Measurements from ENCODE around the gene ZCCHC24. TPM values are rescaled to one million over a fixed set of nuclear protein-coding genes. Genes with fewer than 3 reads are reported as not detected.
"Not testable (repeated sequence)": the region's sequence is repeated elsewhere in the genome, so short reads cannot be mapped to it uniquely, and the experiment has no call there.

Gene ZCCHC24
- total RNA-seq, 2 experiments from 2014 or later, result 0.98 to 2.2 TPM

DNA sequence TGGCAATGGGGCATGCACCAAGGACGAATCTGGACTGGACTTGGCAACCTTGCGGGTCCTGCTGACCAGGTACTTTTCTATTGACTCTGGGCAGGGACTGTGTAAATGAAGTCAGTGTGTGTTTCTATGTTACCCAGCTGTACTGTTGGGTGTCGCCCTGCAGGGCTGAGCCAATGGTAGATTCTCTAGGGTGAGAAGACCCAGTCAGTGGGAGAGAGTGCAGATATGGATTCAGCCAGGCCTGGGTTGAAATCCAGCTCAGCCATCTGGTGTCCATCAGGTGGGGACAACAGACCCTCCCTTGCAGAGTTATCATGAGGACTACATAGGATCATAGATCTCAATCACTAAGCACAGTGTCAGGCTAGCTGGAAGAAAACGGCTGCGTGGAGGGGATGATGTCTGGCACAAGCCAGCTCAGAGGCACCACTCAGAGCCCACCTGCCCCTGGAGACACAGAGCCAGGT, 103.1 kb downstream of the ZCCHC24 start:
- intact Hi-C loops (cut with micrococcal nuclease; ENCODE audit: unreplicated experiment), result no loop called here
- Histone ChIP-seq H3K36me3 (ENCODE audit: insufficient read depth, low read length) (no peaks in the 10 kb centered on the region), H3K4me2 (ENCODE audit: low read length) (no peak overlapping the region), H3K4me1 (ENCODE audit: insufficient read depth, low read length, poor library complexity, severe bottlenecking) (peaks cover 20% of the 10 kb centered on the region), H4K20me1 (ENCODE audit: insufficient read depth, low read length) (no peaks in the 10 kb centered on the region), H3K79me2 (ENCODE audit: insufficient read depth, low read depth, low read length) (no peaks in the 10 kb centered on the region; the same call in 1 of the 2 replicates), H3K27ac (ENCODE audit: low read depth, low read length, poor library complexity, severe bottlenecking) (no peak overlapping the region), H2AFZ (ENCODE audit: low read length) (no peak overlapping the region), H3K4me3 (ENCODE audit: low read depth, low read length, poor library complexity, severe bottlenecking) (no peak overlapping the region), H3K9me3 (ENCODE audit: low read length) (no peaks in the 10 kb centered on the region), H3K9me2 (ENCODE audit: insufficient read depth, low read length) (no peaks in the 10 kb centered on the region)
- POLR2A ChIA-PET, result no interaction called here
- CTCF ChIA-PET (ENCODE audit: unreplicated experiment), result interaction anchor here (0.6 kb wide), 1 partner anchor 228 kb away, joined by 3 read pairs; no protein-coding TSS in a partner anchor
- TF ChIP-seq, protein P1, sequence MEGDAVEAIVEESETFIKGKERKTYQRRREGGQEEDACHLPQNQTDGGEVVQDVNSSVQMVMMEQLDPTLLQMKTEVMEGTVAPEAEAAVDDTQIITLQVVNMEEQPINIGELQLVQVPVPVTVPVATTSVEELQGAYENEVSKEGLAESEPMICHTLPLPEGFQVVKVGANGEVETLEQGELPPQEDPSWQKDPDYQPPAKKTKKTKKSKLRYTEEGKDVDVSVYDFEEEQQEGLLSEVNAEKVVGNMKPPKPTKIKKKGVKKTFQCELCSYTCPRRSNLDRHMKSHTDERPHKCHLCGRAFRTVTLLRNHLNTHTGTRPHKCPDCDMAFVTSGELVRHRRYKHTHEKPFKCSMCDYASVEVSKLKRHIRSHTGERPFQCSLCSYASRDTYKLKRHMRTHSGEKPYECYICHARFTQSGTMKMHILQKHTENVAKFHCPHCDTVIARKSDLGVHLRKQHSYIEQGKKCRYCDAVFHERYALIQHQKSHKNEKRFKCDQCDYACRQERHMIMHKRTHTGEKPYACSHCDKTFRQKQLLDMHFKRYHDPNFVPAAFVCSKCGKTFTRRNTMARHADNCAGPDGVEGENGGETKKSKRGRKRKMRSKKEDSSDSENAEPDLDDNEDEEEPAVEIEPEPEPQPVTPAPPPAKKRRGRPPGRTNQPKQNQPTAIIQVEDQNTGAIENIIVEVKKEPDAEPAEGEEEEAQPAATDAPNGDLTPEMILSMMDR (conservative IDR thresholded peaks at IDR 0.05; ENCODE audit: low read length), result no peak
- TF ChIP-seq EZH2phosphoT487 (IDR thresholded peaks at IDR 0.05; ENCODE audit: borderline replicate concordance, low read depth, low read length), result no peak
- no TSS peak for BruUV-seq (replicated peaks)
- no peak for DNase-seq (ENCODE audit: low spot score)

DNA sequence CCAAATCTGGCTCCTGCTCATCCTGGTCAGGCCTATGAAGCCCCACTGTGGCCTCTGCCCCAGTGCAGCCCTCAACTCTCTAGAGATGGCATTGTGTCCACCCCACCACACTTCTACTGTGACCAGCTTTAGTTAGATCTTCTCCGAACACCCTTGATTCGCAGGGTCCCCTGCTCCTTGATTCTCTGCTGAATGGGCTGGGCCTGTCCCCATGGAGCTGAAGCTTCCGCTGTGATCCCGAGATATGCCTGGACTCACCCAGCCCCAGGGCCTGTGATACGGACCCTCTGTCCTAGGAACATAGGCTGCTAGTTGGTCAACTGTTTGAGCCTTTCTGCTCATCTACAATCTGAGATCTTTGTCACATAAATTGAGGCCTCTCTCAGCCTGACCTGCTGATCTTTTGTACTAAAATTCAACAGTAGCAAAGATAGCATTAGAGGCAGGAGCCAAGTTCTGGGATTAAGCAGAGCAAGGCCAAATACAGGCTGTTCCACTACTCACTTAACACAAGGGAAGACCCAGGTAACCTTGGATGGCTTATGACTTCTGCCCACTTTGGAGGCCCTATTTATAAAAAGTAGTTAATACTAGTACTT, 104.7 kb downstream of the ZCCHC24 start:
- no peak overlapping the region for H3K4me3 ChIP-seq (ENCODE audit: low read depth, low read length, poor library complexity, severe bottlenecking)
- peaks cover 9% of the 10 kb centered on the region for H3K4me1 ChIP-seq (ENCODE audit: insufficient read depth, low read length, poor library complexity, severe bottlenecking)
- no peak overlapping the region for H3K27ac ChIP-seq (ENCODE audit: low read depth, low read length, poor library complexity, severe bottlenecking)
- no peaks in the 10 kb centered on the region for H3K36me3 ChIP-seq (ENCODE audit: insufficient read depth, low read length)
- no peaks in the 10 kb centered on the region for H4K20me1 ChIP-seq (ENCODE audit: insufficient read depth, low read length)
- H3K9me2 ChIP-seq (ENCODE audit: insufficient read depth, low read length), result no peaks in the 10 kb centered on the region
- ChIA-PET CTCF (ENCODE audit: unreplicated experiment) (no interaction called here), POLR2A (interaction anchor here (0.6 kb wide), 2 partner anchors 863 to 1347 kb away, joined by 3 read pairs; no protein-coding TSS in a partner anchor)
- no peak for DNase-seq (ENCODE audit: low spot score)
- BruUV-seq (replicated peaks), result no TSS peak
- intact Hi-C loops (cut with micrococcal nuclease; ENCODE audit: unreplicated experiment), result no loop called here
- H3K79me2 ChIP-seq (ENCODE audit: insufficient read depth, low read depth, low read length), result no peaks in the 10 kb centered on the region
- H2AFZ ChIP-seq (ENCODE audit: low read length), result no peak overlapping the region
- H3K4me2 ChIP-seq (ENCODE audit: low read length), result no peak overlapping the region
- TF ChIP-seq, protein P1 (conservative IDR thresholded peaks at IDR 0.05; ENCODE audit: low read length), result no peak
- no peak for TF ChIP-seq EZH2phosphoT487 (IDR thresholded peaks at IDR 0.05; ENCODE audit: borderline replicate concordance, low read depth, low read length)
- no peaks in the 10 kb centered on the region for H3K9me3 ChIP-seq (ENCODE audit: low read length)

DNA sequence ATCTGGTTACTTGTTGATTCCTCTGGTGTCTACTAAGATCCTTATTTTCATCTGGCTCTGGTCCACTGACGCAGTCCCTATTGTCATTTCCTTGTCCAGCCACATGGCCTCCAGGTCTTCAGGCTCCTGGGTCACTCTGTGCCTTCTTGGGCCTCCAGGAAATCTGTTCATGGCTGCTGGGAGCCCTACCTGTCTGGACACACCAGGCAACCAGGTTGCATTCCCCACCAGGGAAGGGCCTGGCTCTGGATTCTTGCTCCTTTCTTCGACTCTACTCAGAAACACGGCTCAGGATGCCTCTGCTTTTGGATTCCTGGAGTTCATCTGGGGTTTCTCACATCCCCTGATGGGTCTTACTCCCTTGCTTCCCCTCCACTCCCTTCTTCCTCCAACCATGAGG, 106.2 kb downstream of the ZCCHC24 start:
- ChIA-PET CTCF (ENCODE audit: unreplicated experiment) (no interaction called here), POLR2A (no interaction called here)
- BruUV-seq (replicated peaks), result no TSS peak
- intact Hi-C loops (cut with micrococcal nuclease; ENCODE audit: unreplicated experiment), result no loop called here
- no peaks in the 10 kb centered on the region for H3K9me3 ChIP-seq (ENCODE audit: low read length)
- no peaks in the 10 kb centered on the region for H3K36me3 ChIP-seq (ENCODE audit: insufficient read depth, low read length)
- H3K79me2 ChIP-seq (ENCODE audit: insufficient read depth, low read depth, low read length), result no peaks in the 10 kb centered on the region
- TF ChIP-seq, protein P1 (conservative IDR thresholded peaks at IDR 0.05; ENCODE audit: low read length), result no peak
- TF ChIP-seq EZH2phosphoT487 (IDR thresholded peaks at IDR 0.05; ENCODE audit: borderline replicate concordance, low read depth, low read length), result no peak
- DNase-seq (ENCODE audit: low spot score), result no peak
- H2AFZ ChIP-seq (ENCODE audit: low read length), result no peak overlapping the region
- no peaks in the 10 kb centered on the region for H4K20me1 ChIP-seq (ENCODE audit: insufficient read depth, low read length)
- no peak overlapping the region for H3K4me3 ChIP-seq (ENCODE audit: low read depth, low read length, poor library complexity, severe bottlenecking)
- no peak overlapping the region for H3K27ac ChIP-seq (ENCODE audit: low read depth, low read length, poor library complexity, severe bottlenecking)
- no peaks in the 10 kb centered on the region for H3K9me2 ChIP-seq (ENCODE audit: insufficient read depth, low read length)
- H3K4me1 ChIP-seq (ENCODE audit: insufficient read depth, low read length, poor library complexity, severe bottlenecking), result no peaks in the 10 kb centered on the region
- no peak overlapping the region for H3K4me2 ChIP-seq (ENCODE audit: low read length)

DNA sequence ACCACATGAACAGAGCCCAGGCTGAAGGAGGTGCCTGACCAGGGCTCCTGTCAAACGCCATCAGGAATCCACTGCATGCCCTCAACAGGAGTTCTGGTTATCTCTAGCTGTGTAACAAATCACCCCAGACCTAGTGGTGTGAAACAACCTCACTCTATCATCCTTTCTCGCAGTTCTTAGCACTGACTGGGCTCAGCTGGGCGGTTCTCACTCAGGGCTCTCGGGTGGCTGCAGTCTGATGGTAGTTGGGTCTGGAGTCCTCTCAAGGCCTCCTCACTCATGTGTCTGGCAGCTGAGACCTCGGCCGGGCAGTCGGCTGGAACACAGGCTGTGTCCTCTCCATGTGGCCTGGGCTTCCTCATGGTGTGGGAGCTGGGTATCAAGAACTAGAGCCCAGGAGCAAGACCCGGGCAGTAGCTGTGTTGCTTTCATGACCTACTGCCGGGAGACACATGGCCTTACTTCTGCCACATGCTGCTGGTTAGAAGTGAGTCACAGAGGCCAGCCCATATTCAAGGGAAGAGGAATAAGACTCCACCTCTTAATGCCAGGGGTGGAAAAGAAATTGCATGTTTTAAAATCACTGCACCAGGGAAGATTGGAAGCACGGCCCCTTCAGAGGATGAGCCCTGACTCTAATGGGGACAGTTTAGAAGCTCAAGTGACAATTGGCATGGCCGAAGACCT, 107.5 kb downstream of the ZCCHC24 start:
- BruUV-seq (replicated peaks); H3K9me3 ChIP-seq (ENCODE audit: low read length); H3K4me3 ChIP-seq (ENCODE audit: low read depth, low read length, poor library complexity, severe bottlenecking); H3K79me2 ChIP-seq (ENCODE audit: insufficient read depth, low read depth, low read length); H3K36me3 ChIP-seq (ENCODE audit: insufficient read depth, low read length); H4K20me1 ChIP-seq (ENCODE audit: insufficient read depth, low read length); DNase-seq (ENCODE audit: low spot score); H3K9me2 ChIP-seq (ENCODE audit: insufficient read depth, low read length); CTCF ChIA-PET (ENCODE audit: unreplicated experiment); H3K27ac ChIP-seq (ENCODE audit: low read depth, low read length, poor library complexity, severe bottlenecking); H2AFZ ChIP-seq (ENCODE audit: low read length); H3K4me1 ChIP-seq (ENCODE audit: insufficient read depth, low read length, poor library complexity, severe bottlenecking); intact Hi-C loops (cut with micrococcal nuclease; ENCODE audit: unreplicated experiment); H3K4me2 ChIP-seq (ENCODE audit: low read length): not testable (repeated sequence)
- POLR2A ChIA-PET, result interaction anchor here (0.5 kb wide), 1 partner anchor 272 kb away, joined by 4 read pairs; no protein-coding TSS in a partner anchor

Data from OCI-LY7 (cell line).